ENCODE results near the gene TM9SF4. TPM values are rescaled to one million over a fixed set of nuclear protein-coding genes. Genes with fewer than 3 reads are reported as not detected.

TM9SF4 gene
- total RNA-seq, 6 donors from 2014 or later, result 26.7 to 48.0 (median 37.1) TPM

DNA sequence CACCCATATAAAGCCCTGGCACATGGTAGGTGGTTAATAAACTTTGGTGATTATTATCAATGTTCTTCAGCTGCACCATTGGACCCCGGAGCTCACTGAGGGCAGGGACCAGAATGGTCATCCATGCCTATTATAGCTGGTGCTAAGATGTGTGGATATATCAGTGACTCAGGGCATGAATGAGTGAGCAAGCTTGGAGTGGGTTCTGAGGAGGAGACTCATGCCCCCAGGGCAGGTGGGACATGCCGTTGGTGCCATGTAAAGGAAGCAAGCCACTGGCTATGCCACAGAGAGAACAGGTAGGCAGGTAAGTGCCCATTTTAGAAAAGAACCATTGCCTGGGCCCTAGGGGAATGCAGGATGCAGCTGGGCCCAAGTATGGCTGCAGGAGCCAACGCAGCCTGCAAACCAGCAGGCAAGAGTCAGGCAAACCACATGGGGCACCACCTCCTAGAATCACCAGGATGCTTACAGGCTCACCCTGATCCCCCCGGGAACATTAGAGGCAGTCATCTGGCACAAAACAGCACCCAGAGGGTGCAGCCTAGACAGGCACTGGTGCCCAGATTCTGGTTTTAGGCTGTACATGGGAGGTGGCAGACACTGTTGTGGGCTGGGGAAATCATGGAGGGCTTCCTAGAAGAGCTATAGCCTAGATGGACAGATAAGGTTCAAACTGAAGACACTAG, 74.6 kb downstream of the TM9SF4 start:
- Histone ChIP-seq H3K36me3 (no peaks in the 10 kb centered on the region), H3K27me3 (no peaks in the 10 kb centered on the region), H3K4me1 (peaks cover 3 to 11% (median 7%) of the 10 kb centered on the region in 4 donors), H3K4me3 (no peak overlapping the region), H3K9me3 (no peaks in the 10 kb centered on the region), H3K27ac (no peak overlapping the region)
- TF ChIP-seq, protein P1, sequence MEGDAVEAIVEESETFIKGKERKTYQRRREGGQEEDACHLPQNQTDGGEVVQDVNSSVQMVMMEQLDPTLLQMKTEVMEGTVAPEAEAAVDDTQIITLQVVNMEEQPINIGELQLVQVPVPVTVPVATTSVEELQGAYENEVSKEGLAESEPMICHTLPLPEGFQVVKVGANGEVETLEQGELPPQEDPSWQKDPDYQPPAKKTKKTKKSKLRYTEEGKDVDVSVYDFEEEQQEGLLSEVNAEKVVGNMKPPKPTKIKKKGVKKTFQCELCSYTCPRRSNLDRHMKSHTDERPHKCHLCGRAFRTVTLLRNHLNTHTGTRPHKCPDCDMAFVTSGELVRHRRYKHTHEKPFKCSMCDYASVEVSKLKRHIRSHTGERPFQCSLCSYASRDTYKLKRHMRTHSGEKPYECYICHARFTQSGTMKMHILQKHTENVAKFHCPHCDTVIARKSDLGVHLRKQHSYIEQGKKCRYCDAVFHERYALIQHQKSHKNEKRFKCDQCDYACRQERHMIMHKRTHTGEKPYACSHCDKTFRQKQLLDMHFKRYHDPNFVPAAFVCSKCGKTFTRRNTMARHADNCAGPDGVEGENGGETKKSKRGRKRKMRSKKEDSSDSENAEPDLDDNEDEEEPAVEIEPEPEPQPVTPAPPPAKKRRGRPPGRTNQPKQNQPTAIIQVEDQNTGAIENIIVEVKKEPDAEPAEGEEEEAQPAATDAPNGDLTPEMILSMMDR (IDR thresholded peaks at IDR 0.05), result no peak
- no peak for TF ChIP-seq EP300 (IDR thresholded peaks at IDR 0.05)
- TF ChIP-seq POLR2AphosphoS5 (IDR thresholded peaks at IDR 0.05), result no peak
- TF ChIP-seq POLR2A (IDR thresholded peaks at IDR 0.05), result no peak
- ATAC-seq (ENCODE audit: low FRiP score in 2 of 2) (no peak), DNase-seq (no peak)
- WGBS, 2 donors, result 87 to 89% methylated on average over 3 to 4 of the region's 4 CpGs

DNA sequence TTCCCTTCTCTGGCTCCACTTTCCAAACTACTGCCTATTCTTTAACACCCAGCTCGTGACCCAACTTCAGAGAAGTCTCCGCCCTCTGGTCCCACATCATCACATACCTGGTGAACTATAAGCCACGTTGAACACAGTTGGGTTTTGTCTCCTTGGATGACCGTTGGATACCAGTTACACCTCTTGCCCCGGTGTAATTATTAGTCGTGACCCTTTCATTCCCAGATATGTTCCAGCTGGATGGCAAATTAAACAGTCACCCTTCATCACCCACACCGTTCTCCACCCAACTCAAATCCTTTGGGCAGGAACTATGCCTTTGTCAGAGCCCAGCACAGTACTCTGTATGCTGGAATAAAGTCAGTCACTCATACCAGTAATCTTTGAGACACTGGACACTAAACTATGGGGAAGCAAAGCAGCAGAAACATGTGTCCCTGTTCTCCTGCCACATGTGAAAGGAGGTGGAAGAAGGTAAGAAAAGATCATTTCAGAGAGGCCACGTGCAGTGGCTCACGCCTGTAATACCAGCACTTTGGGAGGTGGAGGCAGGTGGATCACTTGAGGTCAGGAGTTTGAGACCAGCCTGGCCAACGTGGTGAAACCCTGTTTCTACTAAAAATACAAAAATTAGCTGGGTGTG, 75.6 kb downstream of the TM9SF4 start:
- ATAC-seq (ENCODE audit: low FRiP score in 2 of 2) (no peak), DNase-seq (no peak)
- H3K36me3 ChIP-seq, result no peaks in the 10 kb centered on the region
- no peaks in the 10 kb centered on the region for H3K9me3 ChIP-seq
- TF ChIP-seq EP300 (IDR thresholded peaks at IDR 0.05) (no peak), POLR2A (IDR thresholded peaks at IDR 0.05) (no peak)
- WGBS, 2 donors, result 77 to 85% methylated on average over 10 of the region's 10 CpGs
- H3K27ac ChIP-seq, result no peak overlapping the region
- peaks cover 9 to 21% (median 14%) of the 10 kb centered on the region in 4 donors for H3K4me1 ChIP-seq
- no peak overlapping the region for H3K4me3 ChIP-seq
- no peaks in the 10 kb centered on the region for H3K27me3 ChIP-seq

- Histone ChIP-seq H3K27ac (no peak overlapping the region), H3K36me3 (no peaks in the 10 kb centered on the region), H3K27me3 (no peaks in the 10 kb centered on the region), H3K9me3 (no peaks in the 10 kb centered on the region), H3K4me3 (no peak overlapping the region), H3K4me1 (peaks cover 17 to 35% (median 24%) of the 10 kb centered on the region in 4 donors)
- WGBS, 2 donors, result 83 to 89% methylated on average over 1 of the region's 1 CpG
- TF ChIP-seq POLR2AphosphoS5 (IDR thresholded peaks at IDR 0.05) (no peak), POLR2A (IDR thresholded peaks at IDR 0.05) (no peak), EP300 (IDR thresholded peaks at IDR 0.05) (no peak)
- TF ChIP-seq, protein P1 (IDR thresholded peaks at IDR 0.05), result no peak
- no peak for ATAC-seq (ENCODE audit: low FRiP score in 2 of 2)
- no peak for DNase-seq
Observed at GRCh38 chr20:32186506-32186905, 77.0 kb downstream of the TM9SF4 start.

GRCh38 chr20:32188376-32189122, 79.0 kb downstream of the TM9SF4 start:
- Histone ChIP-seq H3K36me3 (no peaks in the 10 kb centered on the region), H3K9me3 (no peaks in the 10 kb centered on the region), H3K27me3 (no peaks in the 10 kb centered on the region), H3K4me3 (no peak overlapping the region), H3K27ac (peak overlapping the region in 1 of 4 donors; percentile 88), H3K4me1 (peaks cover 22 to 53% (median 35%) of the 10 kb centered on the region in 4 donors)
- DNase-seq, result no peak
- TF ChIP-seq EP300 (IDR thresholded peaks at IDR 0.05) (no peak), POLR2A (IDR thresholded peaks at IDR 0.05) (no peak), POLR2AphosphoS5 (IDR thresholded peaks at IDR 0.05) (no peak)
- TF ChIP-seq, protein P1 (IDR thresholded peaks at IDR 0.05), result no peak
- 98% methylated on average over 15 to 17 of the region's 17 CpGs for WGBS, 2 donors
- no peak for ATAC-seq (ENCODE audit: low FRiP score in 2 of 2)

GRCh38 chr20:32189123-32189410, 79.6 kb downstream of the TM9SF4 start:
- no peak for TF ChIP-seq POLR2A (IDR thresholded peaks at IDR 0.05)
- TF ChIP-seq, protein P1 (IDR thresholded peaks at IDR 0.05), result no peak
- H3K4me3 ChIP-seq, result peak overlapping the region in 2 of 4 donors; percentile 63 to 77
- no peaks in the 10 kb centered on the region for H3K27me3 ChIP-seq
- DNase-seq, result no peak
- WGBS, 2 donors, result 88% methylated on average over 9 of the region's 9 CpGs; no CpG with 5 or more reads in 1 of the 2 donors
- no peak for ATAC-seq (ENCODE audit: low FRiP score in 2 of 2)
- H3K4me1 ChIP-seq, result peaks cover 22 to 58% (median 38%) of the 10 kb centered on the region in 4 donors
- H3K36me3 ChIP-seq, result no peaks in the 10 kb centered on the region
- no peaks in the 10 kb centered on the region for H3K9me3 ChIP-seq
- peak overlapping the region in 2 of 4 donors; percentile 81 to 88 for H3K27ac ChIP-seq

All from upper lobe of left lung (tissue), 6 donors.